Heart right ventricle (tissue), 16 donors: ENCODE results near the gene FZD2. TPM values are rescaled to one million over a fixed set of nuclear protein-coding genes. Genes with fewer than 3 reads are reported as not detected.

Experiments used
- ATAC-seq, 8 donors: fragments of 200-7000 bp; cut with Tn5 transposase; one replicate each; pipeline ENCODE4 v1.9.1; 2020; ENCODE audit warnings: mild to moderate bottlenecking in 8 of 8, moderate library complexity in 8 of 8, moderate number of reproducible peaks in 1 of 8
- DNase-seq, 2 donors: peaks; one replicate each; pipeline ENCODE4 v3.0.0-alpha.2; 2020
- H3K27ac ChIP-seq, 10 donors: fragments of 200-600 bp; sonication (generic) in 2 of 10; one replicate each; pipeline versions ENCODE4 v1.5.0 to v1.8.0; 2020 to 2022; ENCODE audit warnings: mild to moderate bottlenecking in 3 of 10
- H3K27me3 ChIP-seq, 7 donors: fragments of 200-600 bp; one replicate each; pipeline ENCODE4 v1.8.0; 2021 to 2022; ENCODE audit warnings: mild to moderate bottlenecking in 2 of 7
- H3K36me3 ChIP-seq, 9 donors: fragments of 200-600 bp; sonication (generic) in 1 of 9; one replicate each; pipeline versions ENCODE4 v1.5.0 to v1.8.0; 2020 to 2022; ENCODE audit warnings: mild to moderate bottlenecking in 2 of 9
- H3K4me1 ChIP-seq, 9 donors: fragments of 200-600 bp; sonication (generic) in 1 of 9; one replicate each; pipeline versions ENCODE4 v1.5.0 to v1.8.0; 2020 to 2022; ENCODE audit warnings: mild to moderate bottlenecking in 4 of 9
- H3K4me3 ChIP-seq, 10 donors: fragments of 200-600 bp; sonication (generic) in 2 of 10; one replicate each; pipeline versions ENCODE4 v1.5.0 to v1.8.0; 2020 to 2022; ENCODE audit warnings: mild to moderate bottlenecking in 7 of 10, moderate library complexity in 2 of 10
- H3K9me3 ChIP-seq, 11 donors: fragments of 200-600 bp in 10 of 11; sonication (generic) in 2 of 11; one replicate each; pipeline versions ENCODE4 v1.5.0 to v1.8.0; 2013 to 2022; ENCODE audit warnings: mild to moderate bottlenecking in 2 of 11, control low read depth in 1 of 11, moderate library complexity in 1 of 11
- CTCF ChIP-seq, 9 donors: fragments of 200-600 bp; sonication (generic) in 2 of 9; IDR thresholded peaks; one replicate each; pipeline versions ENCODE4 v1.5.0 to v1.8.0; 2021 to 2022; ENCODE audit warnings: antibody characterized with exemption in 9 of 9, mild to moderate bottlenecking in 5 of 9, moderate library complexity in 1 of 9
- WGBS, 2 donors: extraction: QIAGEN DNeasy Blood & Tissue Kit; methylation state at CpG; one replicate each; pipeline ENCODE4 v1.1.7; 2013; ENCODE audit warnings: inconsistent platforms in 1 of 2; 5-methylcytosine and 5-hydroxymethylcytosine counted together
- intact Hi-C, 10 donors: fragments of 100-400 bp; cut with DNase I; formaldehyde crosslinking; loops; one replicate each; pipeline versions ENCODE4 v1.11.1 to v1.14.2; 2022
- polyA plus RNA-seq, 2 donors: library from polyadenylated mRNA; stranded (reverse); fragments of 200-250 nt; gene quantifications; one replicate each; pipeline ENCODE4 v1.2.3, GENCODE V29; 2013
- total RNA-seq, 10 donors: library from RNA; stranded (reverse); fragmentation: NEBNext Ultra II Directional in 3 of 10; extraction: Animal tissue kit (Norgen Biotek cat#: 25700) in 3 of 10; gene quantifications; one replicate each; pipeline versions ENCODE4 v1.2.1 to v1.2.4, GENCODE V29; 2021 to 2023
- donor health status: Arrhythmogenic right ventricular cardiomyopathy.
- donor health status: ischemic (EF 13 %, LVEDD 7.1; RV severe dilation, severe dysfunction).
- donor health status: healthy with polysubstance abuse.
- donor health status: DM: no; HTN: yes; CAD: no.
- donor health status: DM: no; HTN: no; CAD: no.
- donor health status: ischemic (EF 25% LVEDD 6.9; RV normal size, moderate dysfunction).
- donor health status: ischemic (EF 25% LVEDD 5.7; RV mildly dilated, moderate dysfunction).
- donor health status: healthy.
- donor health status: DM: yes; HTN: yes; CAD: no.
- donor health status: Ischemic cardiomyopathy.
- donor health status: ischemic (EF 35%, LVEDD 5.7; RV mildly dilated, moderate dysfunction).
- donor health status: nonischemic (EF 11% LVEDD 7.7; RV severe dilation, severe dysfunction).
- donor health status: DM: yes; HTN: yes; CAD: no.
- donor health status: PGD.
- donor health status: ischemic (EF 29% LVEDD 5.4; RV normal size, mild dysfunction).
- donor health status: nonischemic (EF 23%, LVEDD 6.1; RV moderate dilation, normal function).

Gene FZD2
- total and polyA plus RNA-seq, 12 donors: 0.92 to 6.9 (median 3.2) TPM

DNA sequence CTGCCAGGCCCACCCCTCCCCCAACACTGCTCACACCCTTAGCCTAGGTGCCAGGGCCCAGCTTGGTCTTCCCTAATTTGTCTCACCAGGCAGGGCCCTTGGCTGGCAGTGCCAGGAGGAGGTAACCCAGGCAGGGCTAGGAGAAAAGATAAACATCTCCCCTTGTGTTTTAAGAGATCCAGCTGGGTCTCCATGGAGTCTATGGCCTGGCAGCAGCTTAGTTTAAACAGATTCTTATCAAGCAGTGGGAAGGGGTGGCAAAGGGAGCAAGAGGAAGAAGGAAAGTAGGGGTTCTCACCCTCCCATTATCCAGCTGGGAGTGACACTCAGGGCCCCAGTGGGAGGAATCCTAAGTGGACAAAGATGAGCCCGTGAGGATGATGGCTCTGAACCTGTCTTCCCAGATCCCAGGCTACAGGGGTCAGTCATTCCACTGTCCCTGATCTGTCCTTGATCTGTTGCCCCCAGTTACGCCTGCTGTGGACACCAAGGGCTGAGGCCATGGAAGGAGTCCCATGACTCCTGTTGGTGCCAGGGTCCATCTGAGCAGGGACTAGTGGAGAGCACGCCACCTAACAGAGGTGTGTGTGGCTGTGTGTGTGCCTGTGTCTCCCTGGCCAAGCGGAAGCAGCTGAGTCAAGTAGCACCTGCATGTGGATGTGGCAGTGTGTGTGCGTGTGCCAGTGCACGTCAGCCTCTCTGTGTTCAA is 51.6 kb downstream of the FZD2 start:
- no peak for ATAC-seq
- no peak for TF ChIP-seq CTCF (IDR thresholded peaks at IDR 0.05)
- Histone ChIP-seq H3K9me3 (no peaks in the 10 kb centered on the region), H3K4me1 (peaks cover 0 to 11% (median 0%) of the 10 kb centered on the region in 9 donors), H3K27ac (peak overlapping the region in 1 of 10 donors; percentile 9), H3K27me3 (peaks cover 0 to 7% (median 0%) of the 10 kb centered on the region in 7 donors), H3K4me3 (no peak overlapping the region), H3K36me3 (no peaks in the 10 kb centered on the region)
- 94 to 98% methylated on average over 6 of the region's 6 CpGs for WGBS, 2 donors
- intact Hi-C loops: loop anchor here in 1 of 10 donors (10.0 kb wide), 1 partner anchor 56 kb away; no protein-coding TSS in a partner anchor
- no peak for DNase-seq

DNA sequence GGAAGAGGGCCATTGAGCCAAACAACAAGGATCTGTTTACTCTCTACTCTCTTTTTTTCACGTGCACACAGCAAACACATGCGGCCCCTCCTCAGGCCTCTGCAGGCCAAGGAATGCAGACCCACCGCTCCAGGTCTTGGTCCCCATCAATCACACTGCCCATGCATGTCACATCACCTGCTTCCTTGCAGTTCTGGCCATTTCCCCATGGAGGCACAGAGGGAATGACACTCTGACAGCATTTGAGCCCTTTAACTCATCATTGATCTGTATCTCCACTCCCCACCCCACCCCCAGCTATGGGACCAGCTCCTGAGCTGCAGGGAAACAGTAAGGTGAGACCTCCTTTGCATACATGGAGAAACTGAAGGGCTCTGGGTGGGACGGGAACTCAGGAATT is 53.0 kb downstream of the FZD2 start:
- Histone ChIP-seq H3K27ac (no peak overlapping the region), H3K36me3 (no peaks in the 10 kb centered on the region), H3K27me3 (peaks cover 0 to 7% (median 0%) of the 10 kb centered on the region in 7 donors), H3K4me1 (peaks cover 0 to 11% (median 0%) of the 10 kb centered on the region in 9 donors), H3K9me3 (no peaks in the 10 kb centered on the region), H3K4me3 (no peak overlapping the region)
- no peak for TF ChIP-seq CTCF (IDR thresholded peaks at IDR 0.05)
- intact Hi-C loops: no loop called here
- ATAC-seq (no peak), DNase-seq (no peak)
- 63 to 69% methylated on average over 4 of the region's 4 CpGs for WGBS, 2 donors

Other genes with a start within 250 kb of the FZD2 start
- gene RUNDC3A, start 248.9 kb upstream of the FZD2 start, total RNA-seq: 1 to 10 TPM in 4 of 10 donors, under 1 TPM in 5, not detected in 1; 0.15 to 1.9 (median 0.69) TPM
- gene RUNDC3A, start 248.9 kb upstream of the FZD2 start, polyA plus RNA-seq: under 1 TPM in 1 of 2 donors, not detected in 1; 0.38 TPM
- gene SLC25A39, start 232.7 kb upstream of the FZD2 start, total RNA-seq: 10 to 100 TPM; 36.3 to 54.7 (median 43.1) TPM
- gene SLC25A39, start 232.7 kb upstream of the FZD2 start, polyA plus RNA-seq: 100 to 1,000 TPM in 1 of 2 donors, 10 to 100 TPM in 1; 81.8 to 105 TPM
- 100 to 1,000 TPM; 113 to 303 (median 154) TPM for gene GRN, start 212.2 kb upstream of the FZD2 start, total RNA-seq
- gene GRN, start 212.2 kb upstream of the FZD2 start, polyA plus RNA-seq: 100 to 1,000 TPM in 1 of 2 donors, 10 to 100 TPM in 1; 41.5 to 103 TPM
- gene FAM171A2, start 193.6 kb upstream of the FZD2 start, total RNA-seq: under 1 TPM; 0.25 to 0.95 (median 0.46) TPM
- gene FAM171A2, start 193.6 kb upstream of the FZD2 start, polyA plus RNA-seq: under 1 TPM; 0.29 to 0.57 TPM
- gene ITGA2B, start 167.8 kb upstream of the FZD2 start, total RNA-seq: 1 to 10 TPM in 1 of 10 donors, under 1 TPM in 8, not detected in 1; 0.18 to 1.2 (median 0.62) TPM
- 1 to 10 TPM in 1 of 2 donors, under 1 TPM in 1; 0.30 to 1.2 TPM for gene ITGA2B, start 167.8 kb upstream of the FZD2 start, polyA plus RNA-seq
- gene GPATCH8, start 54.1 kb upstream of the FZD2 start, total RNA-seq: 10 to 100 TPM; 19.3 to 25.1 (median 22.0) TPM
- gene GPATCH8, start 54.1 kb upstream of the FZD2 start, polyA plus RNA-seq: 10 to 100 TPM in 1 of 2 donors, 1 to 10 TPM in 1; 5.8 to 23.3 TPM
- gene MEIOC, start 99.0 kb downstream of the FZD2 start, total RNA-seq: under 1 TPM in 3 of 10 donors, not detected in 7; 0.14 to 0.40 (median 0.16) TPM
- under 1 TPM in 1 of 2 donors, not detected in 1; 0.03 TPM for gene MEIOC, start 99.0 kb downstream of the FZD2 start, polyA plus RNA-seq
- 10 to 100 TPM; 24.2 to 35.3 (median 30.9) TPM for gene CCDC43, start 132.3 kb downstream of the FZD2 start, total RNA-seq
- gene CCDC43, start 132.3 kb downstream of the FZD2 start, polyA plus RNA-seq: 10 to 100 TPM; 14.4 to 19.8 TPM
- 1 to 10 TPM; 2.9 to 5.5 (median 4.0) TPM for gene DBF4B, start 151.2 kb downstream of the FZD2 start, total RNA-seq
- gene DBF4B, start 151.2 kb downstream of the FZD2 start, polyA plus RNA-seq: 1 to 10 TPM; 2.2 to 8.0 TPM
- gene ADAM11, start 201.5 kb downstream of the FZD2 start, total RNA-seq: 10 to 100 TPM in 4 of 10 donors, 1 to 10 TPM in 6; 3.2 to 18.3 (median 7.8) TPM
- gene ADAM11, start 201.5 kb downstream of the FZD2 start, polyA plus RNA-seq: 10 to 100 TPM in 1 of 2 donors, under 1 TPM in 1; 0.75 to 13.0 TPM